Smooth muscle cell of the pulmonary artery (primary cell): ENCODE results near the gene MPHOSPH6. TPM values are rescaled to one million over a fixed set of nuclear protein-coding genes. Genes with fewer than 3 reads are reported as not detected.

Experiments used
- total RNA-seq: library from RNA; depleted of rRNA; stranded (reverse); fragments of >200 nt; gene quantifications from 2 replicates; pipeline ENCODE4 v1.2.3, GENCODE V29; 2014

The MPHOSPH6 gene, protein sequence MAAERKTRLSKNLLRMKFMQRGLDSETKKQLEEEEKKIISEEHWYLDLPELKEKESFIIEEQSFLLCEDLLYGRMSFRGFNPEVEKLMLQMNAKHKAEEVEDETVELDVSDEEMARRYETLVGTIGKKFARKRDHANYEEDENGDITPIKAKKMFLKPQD
- 14.1 and 15.8 TPM in 2 replicates for total RNA-seq

DNA sequence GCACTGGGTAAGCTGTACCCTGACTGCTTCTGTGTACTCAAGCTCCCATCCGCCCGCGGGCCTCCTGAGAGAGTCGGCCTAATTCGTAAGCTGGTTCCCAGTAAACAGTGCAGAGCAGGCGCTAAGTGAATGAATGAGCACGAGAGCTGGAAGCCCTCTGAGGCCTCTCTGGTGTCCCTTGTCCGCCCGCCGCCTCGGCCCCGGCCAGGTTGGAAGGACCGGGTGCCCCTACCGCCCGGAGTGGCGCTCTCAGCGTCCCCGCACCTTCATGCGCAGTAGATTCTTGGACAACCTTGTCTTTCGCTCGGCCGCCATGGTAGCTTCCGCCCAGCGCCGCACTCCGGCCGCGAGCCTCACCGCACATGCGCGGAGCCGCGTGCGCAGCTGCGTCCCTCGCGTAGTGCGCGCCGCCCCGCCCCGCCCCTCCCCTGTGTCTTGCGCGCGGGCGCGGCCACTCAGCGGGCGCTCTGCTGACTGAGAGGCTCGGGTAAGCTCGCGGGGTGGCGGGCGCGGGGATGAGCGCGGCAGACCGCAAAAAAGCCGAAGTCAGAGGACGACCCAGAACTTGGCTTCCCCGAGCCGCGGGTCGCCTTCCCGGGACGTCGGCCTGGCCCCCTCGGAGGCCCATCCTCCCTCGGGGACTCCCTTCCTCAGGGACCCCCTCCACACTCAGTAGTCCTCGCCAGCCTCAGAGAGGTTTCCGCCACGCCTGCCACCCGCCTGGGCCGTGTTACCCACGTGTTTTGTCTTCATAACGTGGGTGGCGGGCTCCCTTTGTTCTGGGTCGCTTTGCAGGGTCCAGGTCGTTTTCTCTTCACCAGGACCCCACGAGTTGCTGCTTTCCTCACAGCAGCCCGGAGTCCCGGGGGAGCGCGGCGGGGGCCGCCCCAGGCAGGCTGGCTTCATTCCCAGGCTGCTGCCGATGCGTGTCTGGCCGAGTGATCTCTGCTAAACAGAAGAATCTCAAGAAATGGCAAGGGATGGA lies at the start of gene MPHOSPH6:
TSS of gene MPHOSPH6 (minus strand) at position 364 of the 985 bp plus-strand sequence. CDS start at position 315, 49 bp downstream.

Other genes with a start within 250 kb of the MPHOSPH6 start
- under 0.01 TPM in 2 replicates for gene SDR42E1, start 158.8 kb downstream of the MPHOSPH6 start, total RNA-seq
- not detected in 2 replicates for gene HSD17B2, start 135.0 kb downstream of the MPHOSPH6 start, total RNA-seq